Hepatic stellate cell (primary cell): ENCODE results near the gene SUGP1.
"Not testable (repeated sequence)": the region's sequence is repeated elsewhere in the genome, so short reads cannot be mapped to it uniquely, and the experiment has no call there.

Experiments
- DNase-seq: peaks from one replicate; pipeline ENCODE4 v3.0.0; 2011; ENCODE audit warnings: low spot score

The SUGP1 gene

GRCh38 chr19:19263886-19264487, 56.3 kb downstream of the SUGP1 start:
- DNase-seq, result no peak

DNA sequence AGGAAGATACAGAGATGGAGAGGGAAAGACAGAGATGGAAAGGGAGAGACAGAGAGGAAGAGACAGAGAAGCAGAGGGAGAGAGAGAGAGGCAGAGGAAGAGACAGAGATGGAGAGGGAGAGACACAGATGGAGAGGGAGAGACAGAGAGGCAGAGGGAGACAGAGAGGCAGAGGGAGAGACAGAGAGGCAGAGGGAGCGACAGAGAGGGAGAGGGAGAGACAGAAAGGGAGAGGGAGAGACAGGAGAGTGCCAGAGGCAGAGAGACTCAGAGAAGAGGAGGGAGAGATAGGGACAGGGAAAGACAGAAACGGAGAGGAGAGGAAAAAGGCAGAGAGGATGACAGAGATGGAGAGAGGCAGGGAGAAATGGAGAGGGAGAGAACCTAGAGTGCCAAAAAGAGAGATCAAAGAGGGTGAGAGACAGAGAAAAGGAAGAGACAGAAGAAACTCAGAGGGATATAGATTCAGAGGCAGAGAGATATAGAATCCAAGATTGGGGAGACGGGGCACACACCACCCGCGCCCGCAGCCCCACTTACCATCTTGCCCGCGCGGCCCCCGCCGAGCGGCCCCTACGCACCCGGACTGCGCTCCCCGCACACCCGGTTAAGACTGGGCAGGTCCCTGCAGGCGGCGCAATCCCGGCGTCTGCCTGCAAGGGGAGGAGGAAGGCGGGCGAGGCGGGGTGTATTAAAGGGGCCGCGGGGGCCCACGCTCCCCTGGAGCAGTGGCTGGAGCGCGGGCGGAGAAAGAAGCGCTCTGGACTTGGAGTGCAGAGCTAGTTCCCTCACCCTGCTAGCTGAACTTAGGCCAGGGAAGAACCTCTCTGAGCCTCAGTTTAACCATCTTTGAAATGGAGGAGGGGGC, 57.9 kb downstream of the SUGP1 start:
- DNase-seq, result no peak

DNA sequence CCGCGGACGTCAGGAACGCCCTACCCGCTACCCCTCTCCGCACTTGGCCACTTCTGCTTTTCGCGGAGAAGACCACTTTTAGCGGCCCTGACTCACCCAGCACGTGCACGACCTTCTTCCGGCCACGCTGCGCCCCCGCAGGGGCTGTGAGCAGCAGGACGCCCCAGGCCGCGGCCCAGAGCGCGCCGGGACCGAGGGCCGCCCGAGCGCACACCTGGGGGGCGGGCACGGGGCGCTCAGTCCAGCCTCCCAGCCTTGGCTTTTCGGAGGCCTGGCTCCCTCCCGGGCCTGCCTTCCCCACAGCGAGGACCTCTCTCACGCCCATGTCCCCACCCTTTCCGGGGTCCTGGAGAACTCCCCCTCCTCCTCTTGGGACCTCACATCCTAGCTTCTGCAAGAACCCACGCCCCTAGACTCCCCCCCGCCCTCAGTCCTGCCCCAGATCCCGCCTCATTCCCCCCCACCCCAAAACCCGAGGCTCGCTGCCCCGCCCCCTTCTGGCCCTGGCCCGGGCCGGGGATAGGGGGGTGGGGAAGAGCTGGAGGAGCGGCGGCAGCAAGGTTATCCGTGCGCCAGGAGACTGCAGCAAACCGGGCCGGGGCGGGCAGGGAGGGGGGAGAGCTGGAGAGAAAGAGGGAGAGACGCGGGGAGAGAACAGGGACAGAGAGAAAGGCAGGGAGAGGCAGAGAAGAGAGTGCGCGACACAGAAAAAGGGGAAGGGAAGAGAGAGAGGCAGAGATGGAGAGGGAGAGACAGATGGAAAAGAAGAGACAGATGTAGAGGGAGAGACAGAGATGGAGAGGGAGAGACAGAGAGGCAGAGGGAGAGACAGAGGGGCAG, 58.7 kb downstream of the SUGP1 start:
- no peak for DNase-seq

DNA sequence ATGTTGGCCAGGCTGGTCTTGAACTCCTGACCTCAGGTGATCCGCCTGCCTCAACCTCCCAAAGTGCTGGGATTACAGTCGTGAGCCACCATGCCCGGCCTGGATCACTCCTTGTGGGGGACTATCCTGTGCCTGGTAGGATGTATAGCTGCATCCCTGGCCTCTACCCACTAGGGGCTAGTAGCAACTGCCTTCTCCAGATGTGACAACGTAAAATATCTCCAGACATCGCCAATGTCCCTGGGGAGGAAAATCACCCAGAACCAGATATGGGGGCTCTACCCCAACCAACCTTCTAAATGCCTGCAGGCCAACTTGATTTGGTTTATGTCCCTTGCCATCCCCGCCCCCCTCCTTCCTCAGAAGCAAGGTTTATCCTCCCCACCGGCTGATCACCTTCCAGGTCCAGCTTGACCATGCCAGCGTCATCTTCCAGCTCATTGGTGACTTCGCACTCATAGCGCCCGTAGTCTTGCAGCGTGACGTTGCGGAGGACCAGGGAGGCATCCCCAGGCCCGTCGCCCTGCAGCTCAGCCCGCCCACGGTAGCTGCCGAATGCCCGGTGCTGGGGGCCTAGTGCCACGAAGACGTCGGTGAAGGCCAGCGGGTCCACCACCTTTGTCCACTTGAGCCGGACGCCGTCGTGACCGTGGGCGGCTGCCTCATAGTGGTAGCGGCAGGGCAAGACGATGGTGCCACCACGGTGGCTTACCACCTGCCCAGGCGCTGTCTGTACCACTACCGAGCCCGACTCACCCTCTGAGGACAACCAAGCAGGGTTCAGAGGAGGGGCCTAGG, 59.7 kb downstream of the SUGP1 start:
- DNase-seq, result no peak

- DNase-seq, result peak; percentile 67
These were observed 60.6 kb downstream of the SUGP1 start for GRCh38 chr19:19259741-19260140.

- DNase-seq, result no peak
These were observed 61.5 kb downstream of the SUGP1 start for GRCh38 chr19:19258589-19259338.

DNA sequence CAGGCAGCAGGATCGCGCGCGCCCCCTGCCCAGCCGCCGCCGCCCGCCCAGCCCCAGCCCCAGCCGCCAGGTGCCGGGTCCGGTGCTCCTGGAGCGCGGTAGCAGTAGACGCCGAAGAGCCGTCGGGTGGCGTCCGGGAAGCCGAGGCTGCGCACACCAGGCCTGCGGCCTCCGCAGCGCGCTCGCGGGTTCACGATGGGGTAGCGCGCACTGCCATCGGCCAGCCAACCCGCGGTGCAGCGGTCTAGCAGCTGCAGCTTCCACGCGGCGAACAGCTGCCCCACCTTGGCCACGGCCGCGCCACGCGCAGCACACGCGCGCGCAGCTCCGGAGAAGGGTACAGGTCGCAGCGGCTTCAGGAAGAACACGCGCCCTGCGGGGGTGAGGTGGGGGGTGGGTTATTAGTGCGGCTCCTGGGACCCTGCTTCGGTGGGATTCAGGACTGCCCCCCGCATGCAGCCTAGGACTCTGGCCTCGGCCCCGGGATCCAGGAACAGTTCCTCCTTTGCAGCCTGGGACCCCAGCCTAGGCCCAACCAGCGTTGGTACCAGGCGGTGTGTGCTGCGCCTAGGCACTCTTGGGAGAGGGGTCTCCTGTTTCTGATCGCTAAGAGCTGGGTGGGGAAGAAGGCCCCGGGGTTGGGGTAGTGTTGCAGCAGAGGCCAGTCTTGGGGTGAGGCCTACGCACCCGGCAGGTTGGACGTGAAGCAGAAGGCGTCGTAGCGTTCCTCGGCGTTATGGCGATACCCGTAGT, 62.3 kb downstream of the SUGP1 start:
- DNase-seq, result no peak

- DNase-seq, result no peak
These were observed 63.2 kb downstream of the SUGP1 start for GRCh38 chr19:19257137-19257536.

- no peak for DNase-seq
These were observed 64.0 kb downstream of the SUGP1 start for GRCh38 chr19:19256072-19256969.

- DNase-seq, result not testable (repeated sequence)
These were observed 66.9 kb downstream of the SUGP1 start for GRCh38 chr19:19253409-19253808.

- DNase-seq, result no peak
These were observed 70.0 kb downstream of the SUGP1 start for GRCh38 chr19:19250196-19250801.

DNA sequence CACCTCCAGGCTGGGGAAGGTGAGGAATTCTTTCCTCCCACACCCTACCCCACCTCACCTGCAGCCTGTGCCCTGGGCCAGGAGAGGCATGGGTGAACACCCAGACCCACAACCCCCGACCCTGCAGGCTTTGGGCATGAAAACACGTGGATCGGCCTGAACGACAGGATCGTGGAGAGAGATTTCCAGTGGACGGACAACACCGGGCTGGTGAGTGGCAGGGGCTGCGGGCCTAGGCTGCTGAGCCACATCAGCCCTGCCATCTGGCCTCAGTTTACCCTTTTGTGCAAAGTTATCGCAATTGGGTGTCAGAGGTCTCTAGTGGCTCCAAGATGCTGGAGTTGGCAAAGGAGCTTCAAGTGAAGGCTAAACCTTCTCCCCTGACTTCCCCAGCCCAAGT, 79.8 kb downstream of the SUGP1 start:
- DNase-seq, result no peak

DNA sequence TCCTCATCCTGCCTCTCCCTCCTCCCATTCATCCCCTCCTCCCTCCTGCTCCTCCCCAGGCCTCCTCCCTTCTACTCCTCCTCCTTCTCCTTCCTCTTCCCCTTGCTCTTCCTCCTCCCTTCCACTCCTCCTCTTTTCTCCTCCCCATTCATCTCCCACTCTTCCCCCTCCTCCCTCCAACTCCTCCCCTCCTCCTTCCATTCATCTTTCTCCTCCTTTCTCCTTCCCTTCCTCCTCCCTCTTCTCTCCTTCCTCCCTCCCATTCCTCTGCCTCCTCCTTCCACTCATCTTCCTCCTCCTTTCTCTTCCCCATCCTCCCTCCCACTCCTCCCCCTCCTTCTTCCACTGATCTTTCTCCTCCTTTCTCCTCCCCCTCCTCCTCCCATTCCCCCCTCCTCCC, 80.6 kb downstream of the SUGP1 start:
- no peak for DNase-seq

DNA sequence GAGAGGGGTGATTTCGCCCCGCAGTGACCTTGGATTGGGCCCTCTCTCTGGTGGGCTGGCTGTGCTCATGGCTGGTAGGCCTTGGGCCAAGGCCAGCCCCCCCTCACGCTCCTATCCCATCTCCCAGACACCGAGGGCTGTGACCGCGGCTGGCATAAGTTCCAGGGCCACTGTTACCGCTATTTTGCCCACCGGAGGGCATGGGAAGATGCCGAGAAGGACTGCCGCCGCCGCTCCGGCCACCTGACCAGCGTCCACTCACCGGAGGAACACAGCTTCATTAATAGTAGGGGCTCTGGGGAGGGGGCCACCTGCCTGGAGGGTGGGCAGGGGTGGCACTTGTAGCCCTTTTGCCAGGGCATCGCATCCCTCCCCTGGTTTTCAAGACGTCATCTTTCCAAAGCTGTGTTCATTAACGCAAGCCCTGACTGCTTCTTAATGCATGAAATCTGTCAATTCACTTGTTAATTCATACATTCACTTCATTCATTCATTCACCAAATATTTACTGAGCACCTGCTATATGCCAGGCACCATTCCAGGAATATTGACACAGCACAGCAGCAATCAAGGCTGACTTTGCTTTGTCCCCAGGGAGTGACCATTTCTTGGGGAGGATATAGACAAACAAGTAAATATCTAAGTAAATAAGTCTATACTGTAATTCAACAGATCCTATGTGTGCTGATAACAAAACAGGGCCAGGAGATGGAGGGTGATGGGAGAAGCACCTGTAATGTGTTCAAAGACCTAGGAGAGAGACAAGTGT, 82.0 kb downstream of the SUGP1 start:
- DNase-seq, result no peak

GRCh38 chr19:19236173-19236572, 84.1 kb downstream of the SUGP1 start:
- no peak for DNase-seq

- DNase-seq, result no peak
These were observed 86.0 kb downstream of the SUGP1 start for GRCh38 chr19:19234220-19234816.

GRCh38 chr19:19232261-19232721, 88.0 kb downstream of the SUGP1 start:
- no peak for DNase-seq

GRCh38 chr19:19230999-19231398, 89.3 kb downstream of the SUGP1 start:
- no peak for DNase-seq
